ENCODE data around the gene CLASP1. TPM values are rescaled to one million over a fixed set of nuclear protein-coding genes. Genes with fewer than 3 reads are reported as not detected.
"Not testable (repeated sequence)": the region's sequence is repeated elsewhere in the genome, so short reads cannot be mapped to it uniquely, and the experiment has no call there.

The CLASP1 gene
- total RNA-seq, 1 donor from 2014 or later = 90.4 TPM

DNA sequence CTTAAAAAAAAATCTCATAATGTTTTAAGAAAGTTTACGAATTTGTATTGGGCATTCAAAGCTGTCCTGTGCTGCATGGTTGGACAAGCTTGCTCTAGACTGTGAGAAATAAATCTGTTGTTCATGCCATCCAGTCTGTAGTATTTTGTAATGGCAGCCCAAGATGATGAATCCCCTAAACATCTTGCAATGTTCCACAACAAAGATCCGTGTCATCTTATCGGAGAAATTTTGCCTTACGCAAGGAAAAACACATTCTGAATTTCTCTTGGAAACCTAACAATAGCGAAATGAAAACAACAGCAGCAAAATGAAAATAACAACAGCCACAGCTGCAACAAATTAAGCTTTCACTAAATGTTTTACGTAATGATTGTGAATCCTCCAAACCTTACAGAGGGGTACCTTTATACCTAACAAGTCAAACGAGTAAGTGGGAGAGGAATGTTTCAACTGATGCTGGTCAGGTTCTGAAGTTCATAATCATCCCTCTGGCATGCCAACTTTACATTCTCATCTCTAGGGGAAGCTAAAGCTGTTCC, 194.6 kb downstream of the CLASP1 start:
- Histone ChIP-seq H3K27me3 (no peaks in the 10 kb centered on the region), H3K9me3 (no peaks in the 10 kb centered on the region), H3K4me3 (no peak overlapping the region), H3K4me1 (no peaks in the 10 kb centered on the region), H3K36me3 (peaks cover 0 to 45% of the 10 kb centered on the region in 2 donors), H3K27ac (no peak overlapping the region)
- no peak for TF ChIP-seq POLR2AphosphoS5 (IDR thresholded peaks at IDR 0.05; ENCODE audit: insufficient read depth in 1 of 2, low read depth in 1 of 2)
- TF ChIP-seq POLR2A (IDR thresholded peaks at IDR 0.05) = no peak
- TF ChIP-seq, protein P1, sequence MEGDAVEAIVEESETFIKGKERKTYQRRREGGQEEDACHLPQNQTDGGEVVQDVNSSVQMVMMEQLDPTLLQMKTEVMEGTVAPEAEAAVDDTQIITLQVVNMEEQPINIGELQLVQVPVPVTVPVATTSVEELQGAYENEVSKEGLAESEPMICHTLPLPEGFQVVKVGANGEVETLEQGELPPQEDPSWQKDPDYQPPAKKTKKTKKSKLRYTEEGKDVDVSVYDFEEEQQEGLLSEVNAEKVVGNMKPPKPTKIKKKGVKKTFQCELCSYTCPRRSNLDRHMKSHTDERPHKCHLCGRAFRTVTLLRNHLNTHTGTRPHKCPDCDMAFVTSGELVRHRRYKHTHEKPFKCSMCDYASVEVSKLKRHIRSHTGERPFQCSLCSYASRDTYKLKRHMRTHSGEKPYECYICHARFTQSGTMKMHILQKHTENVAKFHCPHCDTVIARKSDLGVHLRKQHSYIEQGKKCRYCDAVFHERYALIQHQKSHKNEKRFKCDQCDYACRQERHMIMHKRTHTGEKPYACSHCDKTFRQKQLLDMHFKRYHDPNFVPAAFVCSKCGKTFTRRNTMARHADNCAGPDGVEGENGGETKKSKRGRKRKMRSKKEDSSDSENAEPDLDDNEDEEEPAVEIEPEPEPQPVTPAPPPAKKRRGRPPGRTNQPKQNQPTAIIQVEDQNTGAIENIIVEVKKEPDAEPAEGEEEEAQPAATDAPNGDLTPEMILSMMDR (IDR thresholded peaks at IDR 0.05) = no peak
- intact Hi-C loops (cut with DNase I) = no loop called here
- DNase-seq (ENCODE audit: extremely low spot score in 2 of 2) = no peak

DNA sequence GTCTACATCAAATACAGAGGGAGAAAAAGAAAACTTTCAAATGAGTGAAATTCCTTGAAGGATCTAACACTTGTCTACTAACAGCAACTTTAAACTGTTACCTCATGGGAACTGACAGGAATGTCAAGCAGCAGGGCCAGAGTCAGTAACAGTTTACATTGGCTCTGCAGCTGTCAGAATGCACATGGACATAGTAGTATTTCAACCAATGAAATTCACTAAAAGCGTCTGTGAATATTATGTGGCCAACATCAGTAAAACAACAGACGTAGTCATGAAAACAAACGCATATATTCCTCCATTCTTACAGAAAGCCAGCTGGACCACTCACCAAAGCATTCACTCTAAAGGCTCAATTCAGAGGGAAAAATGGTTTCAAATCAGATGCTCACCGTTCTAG, 197.9 kb downstream of the CLASP1 start:
- no peak for DNase-seq (ENCODE audit: extremely low spot score in 2 of 2)
- Histone ChIP-seq H3K4me3 (no peak overlapping the region), H3K9me3 (no peaks in the 10 kb centered on the region), H3K27ac (no peak overlapping the region), H3K36me3 (peaks cover 0 to 52% of the 10 kb centered on the region in 2 donors), H3K4me1 (no peaks in the 10 kb centered on the region), H3K27me3 (no peaks in the 10 kb centered on the region)
- intact Hi-C loops (cut with DNase I) = no loop called here
- TF ChIP-seq, protein P1 (IDR thresholded peaks at IDR 0.05) = no peak

DNA sequence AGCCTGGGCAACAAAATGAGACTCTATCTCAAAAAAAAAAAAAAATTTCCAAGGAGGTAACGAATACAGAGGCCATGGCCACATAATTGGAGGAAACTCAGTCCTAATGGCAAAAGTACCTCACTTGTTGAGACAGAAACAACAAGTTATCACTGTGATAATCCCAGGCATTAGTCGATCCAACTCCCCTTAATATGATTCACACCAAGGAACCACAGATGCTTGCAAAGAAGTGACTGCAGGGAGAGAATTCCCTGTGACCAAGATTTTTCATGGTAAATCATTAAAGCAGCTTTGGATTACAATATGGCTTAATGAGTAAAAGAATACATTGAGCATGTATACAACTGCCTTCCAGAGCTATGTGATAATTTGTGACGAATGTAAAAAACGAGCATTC, 199.0 kb downstream of the CLASP1 start:
- Histone ChIP-seq H3K9me3 (no peaks in the 10 kb centered on the region), H3K27me3 (no peaks in the 10 kb centered on the region), H3K27ac (no peak overlapping the region), H3K4me1 (no peaks in the 10 kb centered on the region), H3K4me3 (no peak overlapping the region), H3K36me3 (peaks cover 0 to 63% of the 10 kb centered on the region in 2 donors)
- DNase-seq (ENCODE audit: extremely low spot score in 2 of 2) = no peak
- TF ChIP-seq POLR2AphosphoS5 (IDR thresholded peaks at IDR 0.05; ENCODE audit: insufficient read depth in 1 of 2, low read depth in 1 of 2) (no peak), POLR2A (IDR thresholded peaks at IDR 0.05) (no peak)
- TF ChIP-seq, protein P1 (IDR thresholded peaks at IDR 0.05) = no peak
- intact Hi-C loops (cut with DNase I) = no loop called here

DNA sequence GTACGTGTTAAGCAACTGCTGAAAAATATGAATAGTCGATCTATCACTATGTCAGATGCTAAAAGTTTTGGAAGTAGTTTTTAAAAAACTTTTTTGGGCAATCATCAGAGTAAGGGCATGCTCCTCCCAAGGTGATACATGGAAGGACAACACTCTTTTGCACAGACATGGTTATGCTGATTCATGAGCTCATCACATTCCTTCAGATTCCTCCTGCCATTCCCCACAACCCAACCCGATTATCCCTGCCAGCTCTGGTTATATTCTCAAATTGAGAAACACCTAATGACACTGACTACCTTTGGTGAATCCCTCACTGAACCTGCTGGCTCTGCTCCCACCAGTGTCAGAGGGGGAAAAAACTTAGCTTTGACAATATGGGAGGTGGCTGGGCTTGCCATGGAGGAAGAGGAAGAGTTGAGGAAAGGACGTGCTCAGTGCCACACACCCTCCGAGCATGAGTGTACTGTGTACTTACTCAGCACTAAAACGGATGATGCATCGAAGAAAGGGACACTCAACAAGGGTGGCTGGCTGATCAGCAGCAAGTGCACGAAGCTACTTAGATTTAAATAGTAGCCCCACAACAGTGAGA, 202.5 kb downstream of the CLASP1 start:
- DNase-seq (ENCODE audit: extremely low spot score in 2 of 2) = no peak
- Histone ChIP-seq H3K27me3 (no peaks in the 10 kb centered on the region), H3K36me3 (peaks cover 6 to 79% of the 10 kb centered on the region in 2 donors), H3K9me3 (no peaks in the 10 kb centered on the region), H3K4me1 (no peaks in the 10 kb centered on the region), H3K4me3 (no peak overlapping the region), H3K27ac (no peak overlapping the region)
- TF ChIP-seq POLR2A (IDR thresholded peaks at IDR 0.05) (no peak), POLR2AphosphoS5 (IDR thresholded peaks at IDR 0.05; ENCODE audit: insufficient read depth in 1 of 2, low read depth in 1 of 2) (no peak)
- TF ChIP-seq, protein P1 (IDR thresholded peaks at IDR 0.05) = no peak
- intact Hi-C loops (cut with DNase I) = no loop called here

DNA sequence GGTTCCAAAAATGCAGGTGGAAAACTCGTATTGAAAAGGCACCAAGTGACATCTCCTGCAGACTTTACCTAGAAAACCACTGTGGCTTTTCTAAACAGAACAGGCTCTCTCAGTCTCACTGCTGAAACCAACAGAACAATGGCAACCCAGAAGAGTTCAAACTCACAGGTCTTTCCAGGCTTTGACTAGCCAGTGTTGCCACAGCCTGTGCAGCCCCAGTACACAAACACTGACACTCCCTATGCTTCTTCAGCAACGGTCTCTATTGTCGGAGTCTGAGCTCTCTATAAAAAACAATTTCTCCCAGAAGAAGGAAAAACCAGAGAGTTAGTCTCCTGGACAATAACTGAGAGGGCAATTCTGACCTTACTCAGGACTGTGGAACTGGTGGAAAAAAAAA, 206.4 kb downstream of the CLASP1 start:
- DNase-seq (ENCODE audit: extremely low spot score in 2 of 2) = no peak
- H3K27me3 ChIP-seq = no peaks in the 10 kb centered on the region
- no peaks in the 10 kb centered on the region for H3K9me3 ChIP-seq
- H3K27ac ChIP-seq = no peak overlapping the region
- H3K4me1 ChIP-seq = no peaks in the 10 kb centered on the region
- TF ChIP-seq POLR2A (IDR thresholded peaks at IDR 0.05) = no peak
- TF ChIP-seq, protein P1 (IDR thresholded peaks at IDR 0.05) = no peak
- TF ChIP-seq POLR2AphosphoS5 (IDR thresholded peaks at IDR 0.05; ENCODE audit: insufficient read depth in 1 of 2, low read depth in 1 of 2) = no peak
- intact Hi-C loops (cut with DNase I) = no loop called here
- peaks cover 6 to 51% of the 10 kb centered on the region in 2 donors for H3K36me3 ChIP-seq
- no peak overlapping the region for H3K4me3 ChIP-seq

DNA sequence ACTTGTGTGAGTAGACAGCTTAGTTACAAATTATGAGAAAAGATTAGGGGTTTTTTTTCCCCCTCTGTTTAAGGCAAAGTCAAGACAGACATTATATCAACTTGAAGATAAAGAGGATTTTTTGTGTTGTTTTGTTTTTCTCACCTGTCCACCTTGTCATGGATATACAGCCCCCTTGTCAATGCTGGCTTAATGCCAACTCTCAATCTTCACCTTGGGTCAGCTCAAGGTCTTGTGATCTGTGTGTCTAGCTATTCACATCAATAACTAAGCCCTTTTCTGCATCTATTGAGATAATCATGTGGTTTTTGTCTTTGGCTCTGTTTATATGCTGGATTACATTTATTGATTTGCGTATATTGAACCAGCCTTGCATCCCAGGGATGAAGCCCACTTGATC, 211.0 kb downstream of the CLASP1 start:
- H3K9me3 ChIP-seq; H3K27me3 ChIP-seq; intact Hi-C loops (cut with DNase I); H3K4me1 ChIP-seq; H3K27ac ChIP-seq; DNase-seq (ENCODE audit: extremely low spot score in 2 of 2); H3K4me3 ChIP-seq: not testable (repeated sequence)
- H3K36me3 ChIP-seq = peaks cover 0 to 12% of the 10 kb centered on the region in 2 donors

All from vagina (tissue), 2 donors.